ENCODE data around the gene BSG.

Gene BSG

DNA sequence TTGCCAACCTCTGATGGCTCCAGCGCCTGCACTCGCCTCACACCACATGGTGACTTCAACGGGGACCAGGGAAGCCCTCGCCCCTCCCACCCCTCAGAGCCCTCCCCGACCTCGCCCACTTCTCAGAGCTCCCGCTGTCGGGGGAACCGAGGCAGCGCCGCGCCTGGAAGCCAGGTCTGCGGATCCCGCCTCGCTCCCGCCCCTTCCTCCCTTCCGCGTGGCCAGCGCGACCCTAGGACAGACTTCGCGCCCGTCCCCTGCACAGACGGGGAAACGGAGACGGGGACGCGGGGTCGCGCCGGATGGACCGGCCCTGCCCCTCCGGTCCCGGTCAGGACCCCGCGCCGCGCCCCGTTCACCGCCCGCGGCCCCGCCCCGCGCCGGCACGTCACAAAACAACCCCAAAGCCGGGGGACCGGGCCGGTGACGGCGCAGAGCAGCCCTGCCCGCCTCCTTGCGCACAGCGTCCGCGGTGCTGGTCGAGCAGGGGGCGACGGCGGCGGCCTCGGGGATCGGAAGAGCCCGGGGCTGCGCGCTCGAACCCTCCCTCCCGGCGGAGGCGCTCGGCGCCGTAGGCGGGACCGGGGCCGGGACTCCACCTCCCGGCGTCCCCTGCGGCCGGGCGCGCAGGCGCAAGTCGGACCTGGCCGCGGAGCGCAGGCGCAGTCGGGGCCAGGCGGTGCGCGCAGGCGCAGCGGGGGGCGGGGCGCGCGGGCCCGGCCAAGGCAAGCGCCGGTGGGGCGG lies 41.2 kb upstream of the BSG start:
- peak; percentile 72 for DNase-seq (ENCODE audit: low read depth)
- TF ChIP-seq, protein P1, sequence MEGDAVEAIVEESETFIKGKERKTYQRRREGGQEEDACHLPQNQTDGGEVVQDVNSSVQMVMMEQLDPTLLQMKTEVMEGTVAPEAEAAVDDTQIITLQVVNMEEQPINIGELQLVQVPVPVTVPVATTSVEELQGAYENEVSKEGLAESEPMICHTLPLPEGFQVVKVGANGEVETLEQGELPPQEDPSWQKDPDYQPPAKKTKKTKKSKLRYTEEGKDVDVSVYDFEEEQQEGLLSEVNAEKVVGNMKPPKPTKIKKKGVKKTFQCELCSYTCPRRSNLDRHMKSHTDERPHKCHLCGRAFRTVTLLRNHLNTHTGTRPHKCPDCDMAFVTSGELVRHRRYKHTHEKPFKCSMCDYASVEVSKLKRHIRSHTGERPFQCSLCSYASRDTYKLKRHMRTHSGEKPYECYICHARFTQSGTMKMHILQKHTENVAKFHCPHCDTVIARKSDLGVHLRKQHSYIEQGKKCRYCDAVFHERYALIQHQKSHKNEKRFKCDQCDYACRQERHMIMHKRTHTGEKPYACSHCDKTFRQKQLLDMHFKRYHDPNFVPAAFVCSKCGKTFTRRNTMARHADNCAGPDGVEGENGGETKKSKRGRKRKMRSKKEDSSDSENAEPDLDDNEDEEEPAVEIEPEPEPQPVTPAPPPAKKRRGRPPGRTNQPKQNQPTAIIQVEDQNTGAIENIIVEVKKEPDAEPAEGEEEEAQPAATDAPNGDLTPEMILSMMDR (conservative IDR thresholded peaks at IDR 0.05; ENCODE audit: control insufficient read depth, insufficient read depth, low read depth, low read length) = no peak
- peak overlapping the region; percentile 59 for H3K4me3 ChIP-seq (ENCODE audit: control insufficient read depth, low read depth, low read length)

DNA sequence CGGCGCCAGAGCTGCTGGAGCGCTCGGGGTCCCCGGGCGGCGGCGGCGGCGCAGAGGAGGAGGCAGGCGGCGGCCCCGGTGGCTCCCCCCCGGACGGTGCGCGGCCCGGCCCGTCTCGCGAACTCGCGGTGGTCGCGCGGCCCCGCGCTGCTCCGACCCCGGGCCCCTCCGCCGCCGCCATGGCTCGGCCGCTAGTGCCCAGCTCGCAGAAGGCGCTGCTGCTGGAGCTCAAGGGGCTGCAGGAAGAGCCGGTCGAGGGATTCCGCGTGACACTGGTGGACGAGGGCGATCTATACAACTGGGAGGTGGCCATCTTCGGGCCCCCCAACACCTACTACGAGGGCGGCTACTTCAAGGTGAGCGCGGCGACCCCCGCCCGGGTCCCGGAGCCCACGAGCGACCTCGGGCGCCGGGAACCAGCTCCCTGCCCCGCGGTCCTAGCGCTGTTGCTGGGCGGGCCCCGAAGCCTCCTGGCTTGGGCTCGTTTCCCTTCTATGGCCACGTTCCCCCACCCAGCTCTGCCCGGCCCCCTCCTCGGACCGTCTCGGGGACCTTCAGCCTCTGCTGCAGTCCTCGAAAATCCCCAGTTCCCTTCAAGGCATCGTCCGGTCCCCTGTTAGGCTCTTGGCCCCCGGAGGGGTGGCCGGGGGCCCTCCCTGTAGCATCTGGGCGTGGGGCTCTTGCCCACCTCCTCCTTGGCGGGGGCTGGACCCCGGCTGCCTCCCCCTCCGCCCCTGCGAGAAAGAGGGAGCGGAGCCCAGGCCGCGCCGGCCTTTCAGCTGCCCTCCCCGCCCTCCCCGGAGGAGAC lies 40.4 kb upstream of the BSG start, which contains the start of gene CDC34:
Gene CDC34 (plus strand): TSS at position 8 of the 808 bp plus-strand sequence. CDS start 172 bp downstream, at position 180.
- TF ChIP-seq, protein P1 (conservative IDR thresholded peaks at IDR 0.05; ENCODE audit: control insufficient read depth, insufficient read depth, low read depth, low read length) = no peak
- DNase-seq (ENCODE audit: low read depth) = no peak
- H3K4me3 ChIP-seq (ENCODE audit: control insufficient read depth, low read depth, low read length) = peak within 1 kb of the TSS; percentile 73

DNA sequence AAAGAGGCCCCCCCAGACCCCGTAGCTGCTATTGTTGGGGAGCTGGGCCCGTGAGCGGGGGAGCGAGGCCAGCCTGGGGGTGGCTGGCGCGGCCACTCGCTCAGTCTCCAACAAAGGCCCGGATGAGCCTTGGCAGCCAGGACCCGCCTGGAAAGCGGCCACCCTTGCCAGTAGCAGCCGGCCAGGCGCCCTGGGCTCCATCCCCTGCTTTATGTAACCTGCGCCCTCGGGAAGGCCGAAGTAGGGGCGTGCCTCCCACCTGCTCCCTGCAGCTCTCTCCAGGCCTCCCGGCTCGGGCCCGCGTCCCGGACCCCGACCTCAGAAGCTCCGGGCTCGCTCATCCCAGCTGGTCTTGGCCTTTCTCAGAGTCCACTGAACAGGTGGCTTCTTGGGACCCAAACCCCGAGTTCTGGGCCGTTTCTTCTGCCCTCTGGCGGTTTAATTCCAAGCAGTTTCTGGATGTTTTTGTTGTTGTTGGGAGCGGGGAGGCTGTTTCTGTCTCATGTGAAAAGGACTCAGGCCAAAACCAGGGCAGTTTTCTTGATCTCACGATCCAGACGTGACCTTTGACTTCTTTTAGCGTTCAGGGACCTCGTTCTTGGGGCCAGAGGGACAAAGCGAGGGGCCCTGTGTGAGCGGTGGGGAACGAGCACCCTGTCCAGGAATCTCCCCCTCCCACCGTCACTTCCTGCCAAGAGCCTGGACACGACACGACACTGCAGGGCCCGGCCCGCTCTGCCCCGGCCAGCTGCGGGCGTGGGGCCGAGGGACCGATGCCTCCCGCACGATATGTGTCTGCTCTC lies 39.6 kb upstream of the BSG start:
- H3K4me3 ChIP-seq (ENCODE audit: control insufficient read depth, low read depth, low read length) = peak overlapping the region; percentile 73
- peak; percentile 74 for DNase-seq (ENCODE audit: low read depth)
- TF ChIP-seq, protein P1 (conservative IDR thresholded peaks at IDR 0.05; ENCODE audit: control insufficient read depth, insufficient read depth, low read depth, low read length) = peak; percentile 60

DNA sequence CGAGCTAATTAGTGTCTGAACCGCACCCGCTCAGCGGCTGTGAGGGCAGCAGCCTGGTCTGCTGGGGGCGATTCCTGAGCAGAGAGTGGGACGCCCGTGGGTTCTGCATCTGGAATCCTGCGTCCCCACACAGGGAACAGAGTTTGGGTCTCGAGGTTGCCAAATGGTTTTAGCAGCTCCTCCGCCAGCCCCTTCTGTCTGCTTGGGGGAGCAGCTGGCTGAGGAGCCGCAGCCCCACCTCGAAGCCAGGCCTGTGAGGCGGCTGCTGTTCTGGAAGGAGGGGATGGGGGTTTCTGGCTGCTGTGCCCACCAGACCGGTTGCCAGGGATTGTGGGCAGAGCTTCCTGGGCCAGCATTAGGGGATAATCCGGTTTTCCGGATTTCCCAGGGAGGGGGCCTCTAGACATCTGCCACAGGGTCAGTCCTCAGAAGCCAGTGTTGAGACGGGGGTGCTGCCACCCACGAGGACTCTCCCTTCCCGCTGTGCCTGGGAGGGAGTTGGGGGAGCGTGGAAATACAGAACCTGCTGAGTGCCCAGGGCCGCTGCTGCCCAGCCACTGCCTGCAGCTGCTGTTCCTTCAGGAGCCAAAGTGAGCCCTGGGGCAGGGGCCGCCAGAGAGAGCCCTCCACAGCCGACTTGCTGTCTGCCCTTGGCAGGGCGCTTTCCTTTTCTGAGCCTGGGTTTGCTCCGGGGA lies 38.9 kb upstream of the BSG start:
- TF ChIP-seq, protein P1 (conservative IDR thresholded peaks at IDR 0.05; ENCODE audit: control insufficient read depth, insufficient read depth, low read depth, low read length) = no peak

DNA sequence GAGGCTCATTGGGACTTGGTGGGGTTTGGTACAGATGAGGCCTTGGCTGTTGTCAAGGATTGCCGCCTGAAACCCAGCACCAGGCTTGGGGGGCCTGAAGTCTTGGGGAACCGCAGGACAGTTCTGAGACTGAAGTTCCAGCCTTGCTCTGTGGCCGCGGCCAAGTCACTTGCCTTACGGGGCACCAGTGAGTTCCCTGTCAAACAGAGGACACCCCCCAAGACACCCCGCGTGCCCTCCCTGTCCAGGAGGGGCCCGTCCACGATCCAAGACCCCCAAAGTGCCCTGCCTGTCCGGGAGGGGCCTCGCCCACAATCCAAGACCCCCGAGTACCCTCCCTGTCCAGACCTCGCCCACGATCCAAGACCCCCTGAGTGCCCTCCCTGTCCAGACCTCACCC lies 38.3 kb upstream of the BSG start:
- TF ChIP-seq, protein P1 (conservative IDR thresholded peaks at IDR 0.05; ENCODE audit: control insufficient read depth, insufficient read depth, low read depth, low read length) = no peak
- DNase-seq (ENCODE audit: low read depth) = no peak
- H3K4me3 ChIP-seq (ENCODE audit: control insufficient read depth, low read depth, low read length) = no peak overlapping the region

More for the DNA sequence above, 38.9 kb upstream of the BSG start:
- H3K4me3 ChIP-seq (ENCODE audit: control insufficient read depth, low read depth, low read length) = peak overlapping the region; percentile 73
- DNase-seq (ENCODE audit: low read depth) = no peak
